ENCODE measurements around the gene ZNF322. TPM values are rescaled to one million over a fixed set of nuclear protein-coding genes. Genes with fewer than 3 reads are reported as not detected.
"Not testable (repeated sequence)": the region's sequence is repeated elsewhere in the genome, so short reads cannot be mapped to it uniquely, and the experiment has no call there.

ZNF322 gene, protein sequence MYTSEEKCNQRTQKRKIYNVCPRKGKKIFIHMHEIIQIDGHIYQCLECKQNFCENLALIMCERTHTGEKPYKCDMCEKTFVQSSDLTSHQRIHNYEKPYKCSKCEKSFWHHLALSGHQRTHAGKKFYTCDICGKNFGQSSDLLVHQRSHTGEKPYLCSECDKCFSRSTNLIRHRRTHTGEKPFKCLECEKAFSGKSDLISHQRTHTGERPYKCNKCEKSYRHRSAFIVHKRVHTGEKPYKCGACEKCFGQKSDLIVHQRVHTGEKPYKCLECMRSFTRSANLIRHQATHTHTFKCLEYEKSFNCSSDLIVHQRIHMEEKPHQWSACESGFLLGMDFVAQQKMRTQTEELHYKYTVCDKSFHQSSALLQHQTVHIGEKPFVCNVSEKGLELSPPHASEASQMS
- total RNA-seq: 10 to 100 TPM in 1 of 2 donors, 1 to 10 TPM in 1; 8.7 to 18.0 TPM

DNA sequence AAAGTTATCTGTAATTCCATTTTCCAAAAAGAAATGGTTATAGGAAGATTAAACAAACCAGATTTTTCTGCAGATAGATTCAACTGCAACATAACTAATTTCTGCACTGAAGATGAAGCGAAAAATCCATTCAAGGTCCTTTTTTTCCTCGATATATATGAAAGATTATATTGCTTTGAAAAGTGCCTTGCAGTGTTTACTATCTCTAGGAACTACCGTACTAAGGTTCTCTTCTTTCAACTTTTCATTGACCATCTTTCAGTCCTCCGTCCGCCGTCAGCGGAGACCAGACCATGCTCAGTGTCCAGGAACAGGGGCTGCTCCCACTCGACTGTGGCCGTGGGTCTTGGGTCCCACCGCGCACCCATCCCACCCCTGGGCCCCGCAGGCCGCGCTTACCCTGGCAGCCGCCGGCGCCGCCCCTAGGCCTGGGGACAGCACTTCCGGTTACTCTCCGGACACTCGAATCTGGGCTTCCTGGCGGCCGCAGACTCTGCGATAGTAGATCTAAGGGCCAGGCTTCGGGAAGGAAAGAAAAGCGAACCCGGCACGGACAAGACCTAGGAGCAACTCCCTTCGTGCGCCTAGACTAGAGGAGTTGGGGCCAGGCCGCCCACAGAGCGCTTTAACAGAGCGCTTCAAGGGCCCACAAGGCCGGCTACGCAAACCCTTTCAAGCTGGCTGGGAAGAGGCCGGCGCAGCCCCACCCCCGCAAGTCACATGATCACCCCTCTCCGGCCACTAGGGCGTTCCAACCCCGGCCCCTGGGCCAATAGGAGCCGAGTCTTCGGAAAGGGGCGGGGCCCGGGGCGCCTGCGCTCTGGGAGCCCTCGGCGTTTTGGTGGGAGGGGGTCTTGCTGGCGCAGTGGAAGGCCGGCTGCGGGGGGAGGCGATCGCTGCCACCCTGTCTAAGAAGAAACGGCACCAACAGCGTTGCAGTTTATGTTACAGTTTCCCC, at the start of gene ZNF322:
Gene ZNF322 (minus strand): TSS at position 705 of the 958 bp plus-strand sequence. CDS start 21,193 bp downstream, outside the sequence.
- peak within 1 kb of the TSS; percentile 65 to 85 for H3K27ac Mint-ChIP-seq
- H3K36me3 Mint-ChIP-seq: peaks cover 10% of the 10 kb centered on the region
- DNase-seq (ENCODE audit: low spot score) (peak; percentile 97), ATAC-seq (peak; percentile 100)
- peaks cover 22 to 31% of the 10 kb centered on the region in 2 donors for H3K27me3 Mint-ChIP-seq
- no peaks in the 10 kb centered on the region for H3K9me3 Mint-ChIP-seq
- peak within 1 kb of the TSS; percentile 91 for H3K4me3 Mint-ChIP-seq
- peaks cover 27 to 31% of the 10 kb centered on the region in 2 donors for H3K4me1 Mint-ChIP-seq (ENCODE audit: low read depth in 2 of 2)

DNA sequence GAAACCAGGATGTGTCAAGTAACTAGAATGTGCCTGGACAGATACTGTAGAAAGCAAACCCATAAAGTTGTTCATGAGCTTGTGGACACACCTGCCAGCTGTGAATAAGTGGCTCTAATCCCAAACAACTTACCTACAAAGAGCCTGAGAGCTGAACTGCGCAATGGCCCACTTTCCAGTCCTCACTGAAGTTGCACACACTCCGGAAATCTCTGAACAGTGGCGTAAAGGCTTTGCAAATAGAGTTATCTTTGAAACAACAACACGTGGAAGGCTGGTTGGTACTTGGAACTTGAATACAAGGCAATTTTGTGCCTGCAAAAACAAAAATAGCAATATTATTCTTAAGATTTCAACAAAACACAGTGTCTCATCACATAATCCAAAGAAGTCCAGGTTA, 46.2 kb upstream of the ZNF322 start:
- H3K27ac Mint-ChIP-seq; H3K4me1 Mint-ChIP-seq (ENCODE audit: low read depth in 2 of 2); ATAC-seq; H3K9me3 Mint-ChIP-seq; H3K4me3 Mint-ChIP-seq; DNase-seq (ENCODE audit: low spot score); H3K27me3 Mint-ChIP-seq; H3K36me3 Mint-ChIP-seq: not testable (repeated sequence)

DNA sequence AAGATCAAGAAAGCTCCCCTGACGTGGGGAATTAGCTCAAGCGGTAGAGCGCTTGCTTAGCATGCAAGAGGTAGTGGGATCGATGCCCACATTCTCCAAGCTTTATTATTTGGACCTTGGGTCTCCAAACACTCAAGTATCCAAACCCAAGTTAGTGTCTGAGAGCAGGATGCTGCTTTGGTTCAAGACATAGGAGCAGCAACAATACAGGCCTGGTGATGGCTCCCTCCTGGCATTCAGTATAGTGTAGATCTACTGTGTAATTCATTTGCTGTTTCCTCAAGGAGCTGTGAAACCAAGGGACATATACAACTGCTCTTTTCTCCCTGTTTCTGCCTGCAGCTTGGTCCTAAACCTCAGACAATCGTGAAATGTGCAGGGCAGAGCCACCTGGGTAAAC, 45.8 kb upstream of the ZNF322 start:
- DNase-seq (ENCODE audit: low spot score); H3K27ac Mint-ChIP-seq; H3K4me3 Mint-ChIP-seq; ATAC-seq; H3K27me3 Mint-ChIP-seq; H3K4me1 Mint-ChIP-seq (ENCODE audit: low read depth in 2 of 2); H3K9me3 Mint-ChIP-seq; H3K36me3 Mint-ChIP-seq: not testable (repeated sequence)

DNA sequence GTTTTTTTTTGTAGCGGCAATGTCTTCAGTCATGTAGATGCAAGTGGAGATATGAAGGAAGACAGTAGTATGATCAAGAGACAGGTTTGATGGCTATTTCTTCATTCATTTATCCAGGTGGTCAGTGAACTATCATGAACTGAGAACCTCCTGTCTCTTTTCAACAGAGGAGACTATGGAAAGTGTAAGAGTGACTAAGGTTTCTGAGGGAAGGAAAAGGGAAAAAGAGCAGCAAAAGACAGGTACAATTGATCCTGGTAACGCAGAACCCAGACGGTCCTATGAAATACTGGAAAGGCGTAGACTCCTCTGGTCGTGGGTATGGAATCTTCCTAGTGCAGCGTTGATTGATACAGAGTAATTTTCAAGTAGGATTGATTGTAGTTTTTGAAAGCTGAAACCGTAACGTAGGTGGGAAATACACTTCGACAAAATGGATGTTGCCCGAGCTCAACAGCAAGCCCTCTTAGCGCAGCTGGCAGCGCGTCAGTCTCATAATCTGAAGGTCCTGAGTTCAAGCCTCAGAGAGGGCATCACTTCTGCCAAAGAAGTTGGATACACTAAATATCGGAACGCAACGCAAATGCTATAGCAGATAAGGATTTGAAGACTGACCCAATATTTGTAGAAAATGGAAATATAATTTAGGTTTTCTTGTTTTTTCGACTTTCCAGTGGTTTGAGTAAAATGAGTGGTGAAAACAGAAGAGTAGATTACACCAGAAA, 41.6 kb upstream of the ZNF322 start:
- H3K9me3 Mint-ChIP-seq; H3K36me3 Mint-ChIP-seq; DNase-seq (ENCODE audit: low spot score); H3K4me3 Mint-ChIP-seq; H3K27ac Mint-ChIP-seq; ATAC-seq; H3K27me3 Mint-ChIP-seq; H3K4me1 Mint-ChIP-seq (ENCODE audit: low read depth in 2 of 2): not testable (repeated sequence)

DNA sequence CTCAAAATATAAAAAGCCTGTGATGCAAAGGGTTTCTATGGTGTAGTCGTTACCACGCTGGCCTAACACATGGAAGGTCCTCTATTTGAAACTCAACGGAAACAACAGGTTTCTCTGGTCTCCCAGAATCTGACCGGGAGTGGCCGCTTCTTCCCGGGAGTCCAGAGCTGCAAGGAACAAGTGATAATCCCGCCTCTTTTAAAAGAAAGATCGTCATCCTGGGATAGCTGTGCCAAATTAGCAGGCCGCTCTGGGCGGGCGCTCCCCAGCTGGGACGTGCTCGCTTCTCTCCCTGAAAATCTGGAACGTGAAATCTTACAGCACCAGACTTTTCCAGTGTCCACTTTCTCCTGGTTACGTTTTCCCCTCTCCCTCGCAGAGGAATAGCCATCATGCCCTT, 38.0 kb upstream of the ZNF322 start:
- H3K9me3 Mint-ChIP-seq; H3K36me3 Mint-ChIP-seq; H3K27me3 Mint-ChIP-seq; H3K27ac Mint-ChIP-seq; H3K4me3 Mint-ChIP-seq; H3K4me1 Mint-ChIP-seq (ENCODE audit: low read depth in 2 of 2); ATAC-seq; DNase-seq (ENCODE audit: low spot score): not testable (repeated sequence)

DNA sequence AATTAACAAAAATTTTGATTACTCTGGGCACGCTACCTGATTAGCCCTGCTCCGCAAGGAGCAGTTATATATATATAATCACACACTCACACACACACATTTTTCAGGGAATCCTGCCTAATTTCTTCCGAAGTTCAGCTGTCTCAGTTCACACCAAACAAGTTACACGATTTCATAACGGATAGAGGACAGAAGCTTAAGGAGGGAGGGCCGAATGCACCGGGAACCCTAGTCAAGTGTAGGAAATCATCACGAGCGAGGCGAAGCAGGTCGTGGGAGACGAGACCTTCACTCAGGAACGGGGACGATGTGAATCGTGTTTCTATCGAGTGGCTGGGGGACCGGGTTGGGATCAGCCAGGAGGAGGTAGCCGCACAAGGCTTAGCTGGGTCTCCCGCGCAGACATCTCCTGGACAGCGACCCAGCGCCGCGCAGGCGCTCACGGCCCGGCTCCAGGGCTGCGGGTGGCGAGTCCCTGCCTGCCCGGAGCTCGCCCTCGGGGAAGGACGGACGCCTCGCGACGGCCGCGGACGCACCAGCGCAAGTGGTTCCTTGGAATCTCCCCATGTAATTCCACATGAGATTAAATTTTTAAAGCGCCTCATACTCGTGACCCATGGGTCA, 29.9 kb upstream of the ZNF322 start:
- H3K4me1 Mint-ChIP-seq (ENCODE audit: low read depth in 2 of 2); DNase-seq (ENCODE audit: low spot score); H3K27ac Mint-ChIP-seq; H3K4me3 Mint-ChIP-seq; H3K27me3 Mint-ChIP-seq; ATAC-seq; H3K36me3 Mint-ChIP-seq; H3K9me3 Mint-ChIP-seq: not testable (repeated sequence)

DNA sequence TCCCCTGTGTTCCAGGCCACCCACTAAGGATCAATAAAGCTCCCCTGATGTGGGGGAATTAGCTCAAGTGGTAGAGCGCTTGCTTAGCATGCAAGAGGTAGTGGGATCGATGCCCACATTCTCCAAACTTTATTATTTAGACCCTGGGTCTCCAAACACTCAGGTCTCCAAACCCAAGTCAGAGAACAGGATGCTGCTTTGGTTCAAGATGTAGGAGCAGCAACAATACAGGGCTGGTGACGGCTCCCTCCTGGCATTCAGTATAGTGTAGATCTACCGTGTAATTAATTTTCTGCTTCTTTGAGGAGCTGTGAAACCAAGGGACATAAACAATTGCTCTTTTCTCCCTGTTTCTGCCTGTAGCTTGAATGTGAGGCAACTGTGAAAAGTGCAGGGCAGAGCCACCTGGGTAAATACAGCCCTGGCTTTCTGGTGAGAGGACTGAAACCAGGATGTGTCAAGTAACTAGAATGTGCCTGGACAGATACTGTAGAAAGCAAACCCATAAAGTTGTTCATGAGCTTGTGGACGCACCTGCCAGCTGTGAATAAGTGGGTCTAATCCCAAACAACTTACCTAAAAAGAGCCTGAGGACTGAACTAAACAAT, 23.0 kb upstream of the ZNF322 start:
- H3K4me3 Mint-ChIP-seq; H3K27ac Mint-ChIP-seq; DNase-seq (ENCODE audit: low spot score); H3K27me3 Mint-ChIP-seq; ATAC-seq; H3K36me3 Mint-ChIP-seq; H3K4me1 Mint-ChIP-seq (ENCODE audit: low read depth in 2 of 2); H3K9me3 Mint-ChIP-seq: not testable (repeated sequence)

DNA sequence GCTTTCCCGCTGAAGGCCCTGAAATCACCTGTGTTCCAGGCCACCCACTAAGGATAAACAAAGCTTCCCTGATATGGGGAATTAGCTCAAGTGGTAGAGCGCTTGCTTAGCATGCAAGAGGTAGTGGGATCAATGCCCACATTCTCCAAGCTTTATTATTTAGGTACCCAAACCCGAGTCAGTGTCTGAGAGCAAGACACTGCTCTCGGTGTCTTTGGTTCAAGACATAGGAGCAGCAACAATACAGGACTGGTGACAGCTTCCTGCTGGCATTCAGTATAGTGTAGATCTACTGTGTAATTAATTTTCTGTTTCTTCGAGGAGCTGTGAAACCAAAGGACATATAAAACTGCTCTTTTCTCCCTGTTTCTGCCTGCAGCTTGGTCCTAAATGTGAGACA, 13.7 kb upstream of the ZNF322 start:
- H3K9me3 Mint-ChIP-seq; H3K4me1 Mint-ChIP-seq (ENCODE audit: low read depth in 2 of 2); H3K36me3 Mint-ChIP-seq; H3K27ac Mint-ChIP-seq; DNase-seq (ENCODE audit: low spot score); H3K27me3 Mint-ChIP-seq; ATAC-seq; H3K4me3 Mint-ChIP-seq: not testable (repeated sequence)

DNA sequence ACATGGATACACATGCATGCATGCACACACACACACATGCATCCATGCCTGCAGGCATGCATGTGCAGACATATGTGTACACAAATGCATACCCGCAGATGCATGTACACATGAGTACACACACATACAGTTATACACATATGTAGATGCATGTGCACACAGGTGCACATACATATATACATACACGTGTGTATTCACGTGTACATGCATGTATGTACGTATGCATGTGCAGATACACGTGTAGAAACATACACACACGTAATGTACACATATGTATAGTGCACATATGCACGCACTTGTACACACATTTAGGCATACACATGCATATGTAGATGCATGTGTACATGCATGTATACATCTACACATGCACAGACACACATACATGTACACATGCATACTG, 11.0 kb upstream of the ZNF322 start:
- H3K9me3 Mint-ChIP-seq; H3K4me3 Mint-ChIP-seq; H3K36me3 Mint-ChIP-seq; H3K4me1 Mint-ChIP-seq (ENCODE audit: low read depth in 2 of 2); H3K27ac Mint-ChIP-seq; ATAC-seq; DNase-seq (ENCODE audit: low spot score): not testable (repeated sequence)
- peaks cover 9 to 18% of the 10 kb centered on the region in 2 donors for H3K27me3 Mint-ChIP-seq

DNA sequence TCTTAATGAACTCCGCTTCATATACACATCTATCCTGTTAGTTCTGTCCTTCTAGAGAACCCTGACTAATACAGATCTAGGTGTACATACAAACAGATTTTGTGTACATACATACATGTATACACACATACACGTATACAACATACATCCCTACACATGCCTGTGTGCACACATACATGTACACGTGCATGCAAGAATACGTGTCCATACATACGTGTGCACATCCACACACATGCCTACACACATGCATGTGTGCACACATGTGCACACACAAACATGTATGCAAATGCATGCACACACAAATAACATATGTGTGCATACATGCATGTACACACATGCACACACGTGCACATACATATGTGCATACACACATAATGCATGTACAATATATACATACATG, 10.5 kb upstream of the ZNF322 start:
- H3K27me3 Mint-ChIP-seq: peaks cover 13 to 23% of the 10 kb centered on the region in 2 donors
- DNase-seq (ENCODE audit: low spot score); H3K9me3 Mint-ChIP-seq; H3K27ac Mint-ChIP-seq; ATAC-seq; H3K4me3 Mint-ChIP-seq; H3K36me3 Mint-ChIP-seq; H3K4me1 Mint-ChIP-seq (ENCODE audit: low read depth in 2 of 2): not testable (repeated sequence)

DNA sequence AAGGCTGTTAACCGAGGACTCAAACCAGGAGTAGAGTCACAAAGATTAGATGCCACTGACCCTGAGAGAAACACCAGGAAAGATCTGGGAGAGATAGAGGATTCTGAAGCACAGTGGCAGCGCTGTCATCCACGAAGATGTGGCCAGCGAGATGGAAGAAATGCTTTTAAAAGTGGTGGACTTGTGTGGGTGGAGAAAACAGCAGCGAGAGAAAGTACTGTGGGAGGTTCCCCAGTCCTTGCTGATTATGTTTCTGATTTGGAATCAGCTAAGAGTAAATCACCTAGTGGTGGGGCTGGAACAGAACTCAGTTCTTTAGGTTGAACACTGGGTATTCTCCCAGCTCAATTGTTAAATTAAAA, 435 bp upstream of the ZNF322 start:
- H3K27me3 Mint-ChIP-seq: peaks cover 22 to 32% of the 10 kb centered on the region in 2 donors
- DNase-seq (ENCODE audit: low spot score) (no peak), ATAC-seq (peak in 1 of 2 donors; percentile 18)
- H3K4me3 Mint-ChIP-seq: peak overlapping the region; percentile 91
- peaks cover 23 to 30% of the 10 kb centered on the region in 2 donors for H3K4me1 Mint-ChIP-seq (ENCODE audit: low read depth in 2 of 2)
- peaks cover 10% of the 10 kb centered on the region for H3K36me3 Mint-ChIP-seq
- no peaks in the 10 kb centered on the region for H3K9me3 Mint-ChIP-seq
- peak overlapping the region; percentile 65 to 85 for H3K27ac Mint-ChIP-seq

DNA sequence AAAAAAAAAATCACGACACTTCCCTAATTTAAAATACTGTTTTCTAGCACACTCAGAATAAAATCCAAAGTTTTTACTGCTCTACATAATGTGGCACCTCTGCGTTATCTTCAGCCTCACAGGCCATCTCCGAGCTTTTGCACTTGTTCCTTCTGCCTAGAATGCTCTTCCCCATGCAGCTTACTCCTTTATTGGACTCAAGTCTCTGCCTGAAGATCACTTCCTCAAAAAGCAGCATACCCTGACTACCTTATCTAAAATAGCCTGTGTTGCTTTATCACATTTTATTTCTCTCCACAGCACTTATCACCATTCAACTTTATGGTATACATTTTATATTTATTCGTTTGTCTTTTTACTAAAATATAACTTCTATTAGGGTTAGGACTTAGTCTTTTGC, 2.3 kb downstream of the ZNF322 start:
- H3K4me1 Mint-ChIP-seq (ENCODE audit: low read depth in 2 of 2): peaks cover 29 to 34% of the 10 kb centered on the region in 2 donors
- no peak for DNase-seq (ENCODE audit: low spot score)
- peaks cover 9 to 12% of the 10 kb centered on the region in 2 donors for H3K27me3 Mint-ChIP-seq
- H3K4me3 Mint-ChIP-seq: no peak overlapping the region
- H3K9me3 Mint-ChIP-seq: no peaks in the 10 kb centered on the region
- ATAC-seq: no peak
- H3K27ac Mint-ChIP-seq: no peak overlapping the region
- peaks cover 10% of the 10 kb centered on the region for H3K36me3 Mint-ChIP-seq

DNA sequence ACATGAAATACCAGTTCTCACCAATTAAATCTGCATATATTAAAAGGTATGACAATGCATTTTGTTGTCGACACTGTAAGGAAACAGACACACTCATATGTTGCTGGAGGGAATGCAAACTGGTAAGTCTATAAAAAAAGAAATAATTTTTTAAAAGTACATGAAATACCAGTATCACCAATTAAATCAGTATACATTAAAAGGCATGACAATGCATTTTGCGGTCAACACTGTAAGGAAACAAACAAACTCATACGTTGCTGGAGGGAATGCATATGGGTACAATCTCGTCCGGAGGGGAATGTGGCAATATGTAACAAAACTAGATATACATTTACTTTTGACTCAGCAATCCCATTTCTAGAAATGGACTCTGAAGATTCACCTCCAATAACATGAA, 6.5 kb downstream of the ZNF322 start:
- peaks cover 22% of the 10 kb centered on the region for H3K36me3 Mint-ChIP-seq
- H3K27ac Mint-ChIP-seq: no peak overlapping the region
- peaks cover 21 to 23% of the 10 kb centered on the region in 2 donors for H3K4me1 Mint-ChIP-seq (ENCODE audit: low read depth in 2 of 2)
- H3K9me3 Mint-ChIP-seq: no peaks in the 10 kb centered on the region
- no peak overlapping the region for H3K4me3 Mint-ChIP-seq
- ATAC-seq (no peak), DNase-seq (ENCODE audit: low spot score) (no peak)
- no peaks in the 10 kb centered on the region for H3K27me3 Mint-ChIP-seq

Measured in natural killer cell treated with Interleukin-12 subunit alpha and Interleukin-12 subunit beta and Interleukin-15 and Interleukin-18, amount 100 ng/mL, for 72 hours (primary cell).